AG10803 (cell line): ENCODE measurements around the gene PTPRD.

Experiments used
- DNase-seq: peaks from one replicate; pipeline ENCODE4 v3.0.0; 2010; ENCODE audit warnings: low read depth
- H3K4me3 ChIP-seq: 2 replicates; pipeline ENCODE4 v1.5.1; 2011; ENCODE audit warnings: mild to moderate bottlenecking, low read length, control low read depth
- TF ChIP-seq, protein P1 (sequence below): conservative IDR thresholded peaks from 2 replicates; pipeline ENCODE4 v1.5.1; 2011; ENCODE audit warnings: mild to moderate bottlenecking, low read length, control low read depth, inconsistent platforms

Gene PTPRD

DNA sequence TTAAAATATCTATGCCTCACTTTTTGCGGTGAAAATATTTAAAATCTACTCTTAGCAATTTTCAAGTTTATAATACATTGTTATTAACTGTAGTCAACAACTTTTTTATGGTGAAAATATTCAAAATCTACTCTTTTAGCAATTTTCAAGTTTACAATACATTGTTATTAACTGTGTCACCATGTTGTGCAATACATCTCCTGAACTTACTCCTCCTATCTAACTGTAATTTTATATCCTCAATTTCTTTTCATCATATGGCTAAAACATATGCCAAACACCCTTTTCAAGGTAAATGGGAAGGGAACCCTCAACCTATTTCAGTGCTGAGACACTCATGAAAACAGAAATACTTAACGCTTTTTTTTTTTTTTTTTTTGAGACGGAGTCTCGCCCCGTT is 1830.6 kb downstream of the PTPRD start:
- no peak overlapping the region for H3K4me3 ChIP-seq
- no peak for DNase-seq

DNA sequence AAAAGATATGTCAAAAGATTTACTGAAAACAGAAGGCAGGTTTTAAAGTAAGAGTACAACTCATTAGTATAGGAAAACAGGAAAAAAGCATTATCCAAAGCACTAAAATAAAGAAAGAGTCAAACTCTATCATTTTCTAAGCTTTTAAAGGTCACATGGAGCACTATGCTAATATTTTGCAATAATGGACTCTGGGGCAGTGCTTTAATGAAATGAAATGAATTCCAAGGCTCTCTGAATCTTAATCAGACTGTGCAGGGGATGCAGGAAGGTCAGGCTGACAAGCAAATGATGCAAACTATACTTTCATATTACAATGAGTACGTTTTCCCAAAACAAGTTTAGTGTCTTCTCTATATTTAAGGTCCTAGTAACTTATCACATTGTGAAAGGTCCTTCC is 1831.3 kb downstream of the PTPRD start:
- TF ChIP-seq, protein P1, sequence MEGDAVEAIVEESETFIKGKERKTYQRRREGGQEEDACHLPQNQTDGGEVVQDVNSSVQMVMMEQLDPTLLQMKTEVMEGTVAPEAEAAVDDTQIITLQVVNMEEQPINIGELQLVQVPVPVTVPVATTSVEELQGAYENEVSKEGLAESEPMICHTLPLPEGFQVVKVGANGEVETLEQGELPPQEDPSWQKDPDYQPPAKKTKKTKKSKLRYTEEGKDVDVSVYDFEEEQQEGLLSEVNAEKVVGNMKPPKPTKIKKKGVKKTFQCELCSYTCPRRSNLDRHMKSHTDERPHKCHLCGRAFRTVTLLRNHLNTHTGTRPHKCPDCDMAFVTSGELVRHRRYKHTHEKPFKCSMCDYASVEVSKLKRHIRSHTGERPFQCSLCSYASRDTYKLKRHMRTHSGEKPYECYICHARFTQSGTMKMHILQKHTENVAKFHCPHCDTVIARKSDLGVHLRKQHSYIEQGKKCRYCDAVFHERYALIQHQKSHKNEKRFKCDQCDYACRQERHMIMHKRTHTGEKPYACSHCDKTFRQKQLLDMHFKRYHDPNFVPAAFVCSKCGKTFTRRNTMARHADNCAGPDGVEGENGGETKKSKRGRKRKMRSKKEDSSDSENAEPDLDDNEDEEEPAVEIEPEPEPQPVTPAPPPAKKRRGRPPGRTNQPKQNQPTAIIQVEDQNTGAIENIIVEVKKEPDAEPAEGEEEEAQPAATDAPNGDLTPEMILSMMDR, result no peak
- no peak for DNase-seq
- no peak overlapping the region for H3K4me3 ChIP-seq

More for the DNA sequence above, 1830.6 kb downstream of the PTPRD start:
- TF ChIP-seq, protein P1, result no peak

DNA sequence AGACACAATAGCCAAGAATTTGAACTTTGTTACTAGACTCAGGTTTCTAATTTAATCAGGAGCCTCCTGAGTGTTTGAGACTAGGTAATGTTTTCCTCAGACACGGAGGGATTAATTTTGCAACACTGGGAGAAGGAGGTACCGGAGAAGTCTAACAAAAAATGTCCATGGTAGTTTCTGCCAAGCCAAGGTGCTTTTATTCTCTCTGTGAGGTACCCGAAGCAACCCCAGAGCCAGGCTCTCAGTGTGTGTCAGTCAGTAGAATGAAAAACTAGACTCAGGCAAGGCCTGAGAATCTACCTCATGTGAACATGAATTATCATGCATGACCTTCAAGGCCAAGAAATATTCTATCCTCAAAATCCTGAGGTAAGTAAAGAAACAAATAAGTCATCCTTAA is 1832.4 kb downstream of the PTPRD start:
- no peak overlapping the region for H3K4me3 ChIP-seq
- TF ChIP-seq, protein P1, result no peak
- no peak for DNase-seq

DNA sequence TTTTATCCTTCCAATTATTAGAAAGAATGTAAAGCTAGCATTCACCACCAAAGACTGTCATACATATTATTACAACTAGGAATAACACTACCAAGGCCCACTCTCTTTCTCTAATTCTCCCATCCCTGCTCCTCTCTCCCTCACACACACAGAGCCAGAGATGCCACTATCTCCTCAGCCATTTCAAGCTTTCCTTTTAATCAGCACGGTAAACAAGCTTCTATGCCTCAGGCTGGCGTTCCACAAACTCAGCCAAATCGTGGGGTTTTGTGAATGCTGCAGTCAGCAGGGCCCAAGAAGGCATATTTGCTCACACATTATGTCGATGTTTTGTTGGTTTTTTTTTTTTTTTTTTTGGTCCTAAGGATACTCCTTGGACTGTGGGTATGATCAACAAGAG is 1833.3 kb downstream of the PTPRD start:
- no peak for DNase-seq
- TF ChIP-seq, protein P1, result no peak
- no peak overlapping the region for H3K4me3 ChIP-seq

DNA sequence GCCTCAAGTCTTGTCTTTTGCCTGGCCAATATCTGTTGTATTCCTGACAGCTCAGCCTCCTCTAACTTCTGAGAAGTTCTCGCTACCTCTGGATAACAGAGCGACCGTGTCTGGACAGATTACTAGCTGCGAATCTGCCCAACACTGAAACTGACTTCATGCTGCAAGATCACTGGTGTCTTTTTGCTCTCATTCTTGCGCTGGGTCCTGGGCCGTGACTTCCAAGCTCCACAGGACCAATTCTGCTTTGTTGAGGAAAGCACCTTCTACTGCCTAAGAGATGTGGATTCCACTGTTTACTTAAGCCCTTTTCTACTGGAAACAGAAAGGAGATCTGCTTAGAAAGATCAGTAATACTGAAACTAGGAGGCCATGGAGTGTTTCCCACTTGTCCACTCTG is 1834.4 kb downstream of the PTPRD start:
- no peak overlapping the region for H3K4me3 ChIP-seq
- TF ChIP-seq, protein P1, result no peak
- no peak for DNase-seq

DNA sequence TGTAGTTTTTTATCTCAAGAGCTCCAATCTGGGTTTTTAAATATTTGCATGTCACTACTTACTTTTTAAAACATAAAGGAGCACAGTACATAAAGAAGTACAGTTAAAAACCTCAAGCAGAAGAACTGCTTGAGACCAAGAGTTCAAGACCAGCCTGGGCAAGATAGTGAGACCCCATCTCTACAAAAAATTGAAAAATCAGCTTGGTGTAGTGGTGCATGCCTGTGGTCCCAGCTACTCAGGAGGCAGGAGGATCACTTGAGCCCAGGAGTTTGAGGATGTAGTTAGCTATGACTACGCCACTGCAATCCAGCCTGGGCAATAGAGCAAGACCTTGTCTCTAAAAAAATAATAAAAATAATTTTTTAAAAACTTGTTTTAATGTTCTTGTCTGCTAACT is 1840.5 kb downstream of the PTPRD start:
- TF ChIP-seq, protein P1, result no peak
- no peak for DNase-seq
- H3K4me3 ChIP-seq, result no peak overlapping the region

DNA sequence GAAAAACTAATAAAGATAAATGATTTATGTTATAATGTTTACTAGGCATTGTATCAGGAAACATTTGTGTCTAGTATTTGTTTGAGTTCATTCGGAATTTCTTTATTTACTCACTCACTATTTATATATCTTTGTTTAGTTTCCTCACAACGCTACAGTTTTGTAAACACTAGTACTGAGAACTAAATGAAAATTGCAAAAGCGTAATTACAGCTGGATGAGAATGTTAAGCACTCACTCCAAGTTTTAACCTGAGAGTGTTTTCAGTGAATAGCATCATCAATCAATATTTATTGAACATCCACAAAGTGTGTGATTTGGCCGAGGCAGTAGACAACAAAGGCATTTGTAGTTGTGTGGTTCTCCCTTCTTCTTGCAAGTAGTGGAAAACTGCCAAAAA is 1843.6 kb downstream of the PTPRD start:
- H3K4me3 ChIP-seq, result no peak overlapping the region
- DNase-seq, result no peak
- TF ChIP-seq, protein P1, result no peak
